ENCODE measurements around the gene RAMACL. TPM values are rescaled to one million over a fixed set of nuclear protein-coding genes. Genes with fewer than 3 reads are reported as not detected.
A peak's percentile ranks its signal among the peaks of the same experiment; 100 is the strongest.

The RAMACL gene
- total RNA-seq, 1 donor from 2014 or later: 0.77 TPM

DNA sequence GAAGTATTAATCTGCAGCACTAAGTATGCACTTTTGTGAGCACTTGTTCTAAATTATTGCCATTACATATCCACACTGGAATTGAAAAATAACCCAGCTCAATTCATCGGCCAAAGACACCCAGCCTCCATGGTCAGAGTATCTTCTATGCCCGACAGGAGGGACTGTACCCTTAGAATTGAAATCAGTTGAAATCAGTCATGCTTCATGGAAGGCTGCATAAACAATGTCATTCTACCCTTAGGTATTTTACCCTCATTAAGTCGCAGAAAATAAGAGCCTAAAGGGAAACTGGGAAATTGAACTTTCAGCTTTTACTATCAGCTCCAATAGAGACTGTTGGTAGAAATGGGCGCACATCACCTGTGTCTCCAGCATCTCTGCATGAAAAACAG is 2.9 kb upstream of the RAMACL start:
- TF ChIP-seq, protein P1, sequence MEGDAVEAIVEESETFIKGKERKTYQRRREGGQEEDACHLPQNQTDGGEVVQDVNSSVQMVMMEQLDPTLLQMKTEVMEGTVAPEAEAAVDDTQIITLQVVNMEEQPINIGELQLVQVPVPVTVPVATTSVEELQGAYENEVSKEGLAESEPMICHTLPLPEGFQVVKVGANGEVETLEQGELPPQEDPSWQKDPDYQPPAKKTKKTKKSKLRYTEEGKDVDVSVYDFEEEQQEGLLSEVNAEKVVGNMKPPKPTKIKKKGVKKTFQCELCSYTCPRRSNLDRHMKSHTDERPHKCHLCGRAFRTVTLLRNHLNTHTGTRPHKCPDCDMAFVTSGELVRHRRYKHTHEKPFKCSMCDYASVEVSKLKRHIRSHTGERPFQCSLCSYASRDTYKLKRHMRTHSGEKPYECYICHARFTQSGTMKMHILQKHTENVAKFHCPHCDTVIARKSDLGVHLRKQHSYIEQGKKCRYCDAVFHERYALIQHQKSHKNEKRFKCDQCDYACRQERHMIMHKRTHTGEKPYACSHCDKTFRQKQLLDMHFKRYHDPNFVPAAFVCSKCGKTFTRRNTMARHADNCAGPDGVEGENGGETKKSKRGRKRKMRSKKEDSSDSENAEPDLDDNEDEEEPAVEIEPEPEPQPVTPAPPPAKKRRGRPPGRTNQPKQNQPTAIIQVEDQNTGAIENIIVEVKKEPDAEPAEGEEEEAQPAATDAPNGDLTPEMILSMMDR (IDR thresholded peaks at IDR 0.05; ENCODE audit: borderline replicate concordance): no peak
- Histone ChIP-seq H3K27me3 (ENCODE audit: low read depth) (no peaks in the 10 kb centered on the region), H3K27ac (replicated peaks) (peak overlapping the region; percentile 41), H3K36me3 (no peaks in the 10 kb centered on the region), H3K4me1 (peaks cover 44% of the 10 kb centered on the region), H3K4me3 (no peak overlapping the region), H3K9me3 (replicated peaks) (no peaks in the 10 kb centered on the region)
- DNase-seq: no peak
- intact Hi-C loops (cut with micrococcal nuclease): no loop called here

DNA sequence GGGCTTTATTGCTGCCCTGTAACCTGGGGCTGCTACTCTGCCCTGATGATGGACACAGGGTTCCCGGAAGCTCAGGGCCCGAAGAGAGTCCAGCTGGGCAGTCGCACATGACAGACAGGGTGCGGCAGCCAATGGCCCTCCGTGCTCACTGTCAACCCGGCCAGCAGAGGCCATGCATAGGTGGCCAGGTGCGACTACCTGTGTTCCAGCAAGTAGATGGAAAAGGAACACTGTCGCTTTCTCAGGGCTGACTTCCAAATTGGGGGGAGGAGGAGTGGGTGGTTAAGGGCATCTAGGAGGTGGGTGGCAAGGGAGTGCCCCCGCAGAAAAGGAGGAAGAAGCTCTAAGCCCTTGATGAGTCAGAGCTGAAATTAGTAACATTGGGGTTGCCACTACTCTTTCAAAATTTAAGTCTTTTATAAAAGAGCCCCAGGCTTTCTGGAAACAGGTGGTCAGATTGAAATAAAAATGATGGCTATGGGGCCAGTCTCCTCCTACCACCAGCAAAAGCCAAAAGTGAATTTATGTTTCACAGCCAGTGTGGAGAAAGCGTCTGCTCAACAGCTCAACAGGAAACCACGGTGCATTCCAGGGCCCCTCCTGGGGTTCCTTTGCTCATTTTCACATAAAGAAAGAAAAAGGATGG is 2.3 kb upstream of the RAMACL start:
- Histone ChIP-seq H3K27me3 (ENCODE audit: low read depth) (no peaks in the 10 kb centered on the region), H3K36me3 (no peaks in the 10 kb centered on the region), H3K9me3 (replicated peaks) (no peaks in the 10 kb centered on the region), H3K27ac (replicated peaks) (peak overlapping the region; percentile 41), H3K4me3 (no peak overlapping the region), H3K4me1 (peaks cover 49% of the 10 kb centered on the region)
- TF ChIP-seq, protein P1 (IDR thresholded peaks at IDR 0.05; ENCODE audit: borderline replicate concordance): no peak
- intact Hi-C loops (cut with micrococcal nuclease): no loop called here
- DNase-seq: no peak

DNA sequence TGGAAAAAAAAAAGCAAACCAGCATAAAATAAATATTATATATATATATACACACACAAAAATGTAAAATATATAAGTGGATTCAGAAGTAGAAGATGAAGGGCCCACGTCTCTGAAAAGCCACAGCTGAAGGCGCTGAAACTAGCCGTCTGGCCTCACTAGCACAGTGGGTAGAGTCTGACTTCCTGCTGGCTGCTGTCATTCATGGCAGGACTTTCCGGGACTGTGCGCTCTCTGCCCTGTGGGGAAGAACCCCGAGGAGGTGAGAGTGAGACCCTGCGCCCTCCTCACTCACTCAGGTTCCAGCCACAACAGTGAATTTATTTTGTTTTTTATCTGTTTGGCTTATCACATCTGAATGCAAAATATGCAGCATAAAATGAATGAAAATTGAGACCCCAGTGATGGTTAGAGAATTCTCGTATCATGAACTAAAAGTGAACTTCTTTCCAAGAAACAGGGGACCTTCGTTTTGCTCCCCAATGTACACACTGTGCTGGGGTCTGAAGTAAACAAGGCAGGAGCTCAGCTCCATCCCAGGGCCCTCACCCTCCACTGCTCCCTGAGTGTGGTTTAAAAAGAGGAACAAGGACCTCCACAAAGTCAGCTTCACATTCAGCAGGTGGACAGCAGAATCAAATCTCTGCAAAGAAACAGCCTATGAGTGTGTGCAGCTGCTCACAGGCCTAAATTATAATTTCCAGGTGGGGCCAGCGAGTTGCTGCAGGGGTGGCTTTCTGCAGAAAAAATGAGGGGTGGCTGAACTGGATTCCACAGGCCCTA is 1.3 kb upstream of the RAMACL start:
- TF ChIP-seq, protein P1 (IDR thresholded peaks at IDR 0.05; ENCODE audit: borderline replicate concordance): no peak
- intact Hi-C loops (cut with micrococcal nuclease): no loop called here

DNA sequence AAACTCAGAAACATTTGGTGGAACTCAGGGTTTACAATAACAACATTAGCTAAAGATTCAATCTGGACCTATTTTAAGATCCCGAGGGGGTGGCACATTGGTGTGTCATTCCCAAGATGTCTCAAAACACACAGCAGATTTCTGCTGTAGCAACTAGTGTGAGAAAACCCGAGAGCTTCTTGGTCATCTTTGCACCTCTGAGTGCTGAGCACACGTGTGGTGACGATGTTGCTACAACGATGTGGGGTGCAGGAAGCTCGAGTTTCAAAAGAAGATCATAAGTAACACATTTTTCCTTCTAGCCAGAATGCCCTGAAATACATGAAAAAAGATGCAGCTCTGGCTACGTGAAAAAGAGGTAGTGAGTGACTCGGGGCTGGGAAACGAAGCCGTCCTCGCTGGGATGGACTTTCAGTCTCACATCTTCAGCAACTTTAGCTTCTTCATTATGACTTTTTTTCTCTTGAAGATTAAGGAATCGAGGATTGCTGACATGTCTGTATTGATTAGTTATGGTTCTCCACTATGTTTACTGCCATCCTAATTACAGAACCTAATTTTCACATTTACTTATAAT is 1.5 kb downstream of the RAMACL start:
- Histone ChIP-seq H3K9me3 (replicated peaks) (no peaks in the 10 kb centered on the region), H3K4me1 (peaks cover 36% of the 10 kb centered on the region), H3K36me3 (no peaks in the 10 kb centered on the region), H3K27me3 (ENCODE audit: low read depth) (no peaks in the 10 kb centered on the region), H3K27ac (replicated peaks) (no peak overlapping the region), H3K4me3 (no peak overlapping the region)
- intact Hi-C loops (cut with micrococcal nuclease): no loop called here
- TF ChIP-seq, protein P1 (IDR thresholded peaks at IDR 0.05; ENCODE audit: borderline replicate concordance): no peak
- DNase-seq: no peak

More for the DNA sequence above, 1.3 kb upstream of the RAMACL start:
- H3K36me3 ChIP-seq: no peaks in the 10 kb centered on the region
- no peak overlapping the region for H3K4me3 ChIP-seq
- no peaks in the 10 kb centered on the region for H3K27me3 ChIP-seq (ENCODE audit: low read depth)
- H3K9me3 ChIP-seq (replicated peaks): no peaks in the 10 kb centered on the region
- H3K4me1 ChIP-seq: peaks cover 50% of the 10 kb centered on the region
- no peak for DNase-seq
- no peak overlapping the region for H3K27ac ChIP-seq (replicated peaks)

DNA sequence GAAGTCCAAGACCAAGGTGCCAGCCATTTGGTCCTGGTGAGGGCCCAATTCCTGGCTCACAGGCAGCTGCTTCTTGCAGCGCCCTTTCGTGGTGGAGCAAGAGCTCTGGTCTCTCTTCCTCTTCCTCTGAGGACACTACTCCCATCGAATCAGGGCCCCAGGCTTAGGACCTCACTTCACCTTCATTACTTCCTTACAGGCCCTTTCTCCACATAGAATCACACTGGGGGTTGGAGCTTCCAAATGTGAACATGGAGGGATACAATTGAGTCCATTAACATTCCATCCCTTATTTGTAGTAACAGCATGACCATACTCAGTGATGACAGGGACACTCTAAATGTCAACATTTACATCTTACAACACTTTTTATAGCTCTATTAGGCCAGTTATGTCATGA is 2.3 kb downstream of the RAMACL start:
- TF ChIP-seq, protein P1 (IDR thresholded peaks at IDR 0.05; ENCODE audit: borderline replicate concordance): no peak
- Histone ChIP-seq H3K4me1 (peaks cover 32% of the 10 kb centered on the region), H3K9me3 (replicated peaks) (no peaks in the 10 kb centered on the region), H3K27me3 (ENCODE audit: low read depth) (no peaks in the 10 kb centered on the region), H3K4me3 (no peak overlapping the region), H3K27ac (replicated peaks) (no peak overlapping the region), H3K36me3 (no peaks in the 10 kb centered on the region)
- intact Hi-C loops (cut with micrococcal nuclease): no loop called here
- no peak for DNase-seq
